Measurements from ENCODE around the gene PDE6G.

DNA sequence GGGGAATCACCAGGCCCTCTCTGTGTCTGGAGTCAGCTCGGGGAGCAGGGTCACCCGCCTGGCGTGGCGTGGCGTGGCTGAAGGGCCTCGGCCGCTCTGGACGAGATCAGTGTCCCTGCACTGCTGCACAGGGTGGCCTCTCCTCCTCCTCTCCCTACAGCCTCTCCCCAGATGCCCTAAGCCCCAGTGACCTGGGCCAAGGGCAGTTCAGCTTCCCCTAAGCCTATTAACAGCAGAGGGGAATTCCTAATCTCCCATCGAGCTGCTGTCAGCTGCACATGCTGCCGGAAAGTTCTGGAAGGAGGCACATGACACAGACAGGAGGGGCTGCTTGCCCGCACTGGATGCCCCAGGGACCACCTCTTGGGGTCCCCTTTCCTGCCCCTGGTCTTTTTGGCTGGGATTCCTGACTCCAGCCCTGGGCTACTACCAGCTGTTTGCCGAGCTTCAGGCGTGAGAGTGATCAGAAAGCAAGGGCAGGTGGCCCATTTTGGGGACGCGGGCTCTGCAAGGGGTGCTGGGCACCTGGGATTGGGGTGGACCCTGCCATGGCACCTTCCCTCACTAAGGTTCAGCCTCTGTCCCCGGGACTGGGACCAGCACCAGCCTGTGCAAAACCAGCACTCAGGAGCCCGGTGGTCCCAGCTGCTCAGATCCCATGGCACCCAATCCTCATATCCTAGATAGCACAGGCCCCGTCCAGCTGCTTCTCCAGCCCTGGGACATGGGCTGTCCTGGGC lies 794 bp downstream of the PDE6G start:
- TF ChIP-seq ZFP3 (CRISPR knock-in tag; IDR thresholded peaks at IDR 0.05) (no peak), ZC3H10 (CRISPR knock-in tag; IDR thresholded peaks at IDR 0.05) (no peak), ZFP30 (CRISPR knock-in tag; IDR thresholded peaks at IDR 0.05) (no peak), ARNTL (CRISPR knock-in tag; IDR thresholded peaks at IDR 0.05; ENCODE audit: borderline replicate concordance, low read depth) (no peak), BACH2 (CRISPR knock-in tag; IDR thresholded peaks at IDR 0.05; ENCODE audit: borderline replicate concordance) (no peak), ZNF565 (CRISPR knock-in tag; conservative IDR thresholded peaks at IDR 0.05; ENCODE audit: low read depth) (no peak), RARB (CRISPR knock-in tag; IDR thresholded peaks at IDR 0.05) (no peak), TCF4 (CRISPR knock-in tag; IDR thresholded peaks at IDR 0.05; ENCODE audit: borderline replicate concordance) (no peak), SNAI2 (CRISPR knock-in tag; IDR thresholded peaks at IDR 0.05) (no peak), TOX (CRISPR knock-in tag; IDR thresholded peaks at IDR 0.05; ENCODE audit: borderline replicate concordance) (no peak), GLIS3 (CRISPR knock-in tag; IDR thresholded peaks at IDR 0.05) (no peak)
- TF ChIP-seq, protein P1, sequence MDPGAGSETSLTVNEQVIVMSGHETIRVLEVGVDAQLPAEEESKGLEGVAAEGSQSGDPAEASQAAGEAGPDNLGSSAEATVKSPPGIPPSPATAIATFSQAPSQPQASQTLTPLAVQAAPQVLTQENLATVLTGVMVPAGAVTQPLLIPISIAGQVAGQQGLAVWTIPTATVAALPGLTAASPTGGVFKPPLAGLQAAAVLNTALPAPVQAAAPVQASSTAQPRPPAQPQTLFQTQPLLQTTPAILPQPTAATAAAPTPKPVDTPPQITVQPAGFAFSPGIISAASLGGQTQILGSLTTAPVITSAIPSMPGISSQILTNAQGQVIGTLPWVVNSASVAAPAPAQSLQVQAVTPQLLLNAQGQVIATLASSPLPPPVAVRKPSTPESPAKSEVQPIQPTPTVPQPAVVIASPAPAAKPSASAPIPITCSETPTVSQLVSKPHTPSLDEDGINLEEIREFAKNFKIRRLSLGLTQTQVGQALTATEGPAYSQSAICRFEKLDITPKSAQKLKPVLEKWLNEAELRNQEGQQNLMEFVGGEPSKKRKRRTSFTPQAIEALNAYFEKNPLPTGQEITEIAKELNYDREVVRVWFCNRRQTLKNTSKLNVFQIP (CRISPR knock-in tag; IDR thresholded peaks at IDR 0.05; ENCODE audit: borderline replicate concordance, low read depth) = no peak
- TF ChIP-seq, protein P2, sequence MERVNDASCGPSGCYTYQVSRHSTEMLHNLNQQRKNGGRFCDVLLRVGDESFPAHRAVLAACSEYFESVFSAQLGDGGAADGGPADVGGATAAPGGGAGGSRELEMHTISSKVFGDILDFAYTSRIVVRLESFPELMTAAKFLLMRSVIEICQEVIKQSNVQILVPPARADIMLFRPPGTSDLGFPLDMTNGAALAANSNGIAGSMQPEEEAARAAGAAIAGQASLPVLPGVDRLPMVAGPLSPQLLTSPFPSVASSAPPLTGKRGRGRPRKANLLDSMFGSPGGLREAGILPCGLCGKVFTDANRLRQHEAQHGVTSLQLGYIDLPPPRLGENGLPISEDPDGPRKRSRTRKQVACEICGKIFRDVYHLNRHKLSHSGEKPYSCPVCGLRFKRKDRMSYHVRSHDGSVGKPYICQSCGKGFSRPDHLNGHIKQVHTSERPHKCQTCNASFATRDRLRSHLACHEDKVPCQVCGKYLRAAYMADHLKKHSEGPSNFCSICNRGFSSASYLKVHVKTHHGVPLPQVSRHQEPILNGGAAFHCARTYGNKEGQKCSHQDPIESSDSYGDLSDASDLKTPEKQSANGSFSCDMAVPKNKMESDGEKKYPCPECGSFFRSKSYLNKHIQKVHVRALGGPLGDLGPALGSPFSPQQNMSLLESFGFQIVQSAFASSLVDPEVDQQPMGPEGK (CRISPR knock-in tag; IDR thresholded peaks at IDR 0.05; ENCODE audit: borderline replicate concordance) = no peak
- TF ChIP-seq, protein P3, sequence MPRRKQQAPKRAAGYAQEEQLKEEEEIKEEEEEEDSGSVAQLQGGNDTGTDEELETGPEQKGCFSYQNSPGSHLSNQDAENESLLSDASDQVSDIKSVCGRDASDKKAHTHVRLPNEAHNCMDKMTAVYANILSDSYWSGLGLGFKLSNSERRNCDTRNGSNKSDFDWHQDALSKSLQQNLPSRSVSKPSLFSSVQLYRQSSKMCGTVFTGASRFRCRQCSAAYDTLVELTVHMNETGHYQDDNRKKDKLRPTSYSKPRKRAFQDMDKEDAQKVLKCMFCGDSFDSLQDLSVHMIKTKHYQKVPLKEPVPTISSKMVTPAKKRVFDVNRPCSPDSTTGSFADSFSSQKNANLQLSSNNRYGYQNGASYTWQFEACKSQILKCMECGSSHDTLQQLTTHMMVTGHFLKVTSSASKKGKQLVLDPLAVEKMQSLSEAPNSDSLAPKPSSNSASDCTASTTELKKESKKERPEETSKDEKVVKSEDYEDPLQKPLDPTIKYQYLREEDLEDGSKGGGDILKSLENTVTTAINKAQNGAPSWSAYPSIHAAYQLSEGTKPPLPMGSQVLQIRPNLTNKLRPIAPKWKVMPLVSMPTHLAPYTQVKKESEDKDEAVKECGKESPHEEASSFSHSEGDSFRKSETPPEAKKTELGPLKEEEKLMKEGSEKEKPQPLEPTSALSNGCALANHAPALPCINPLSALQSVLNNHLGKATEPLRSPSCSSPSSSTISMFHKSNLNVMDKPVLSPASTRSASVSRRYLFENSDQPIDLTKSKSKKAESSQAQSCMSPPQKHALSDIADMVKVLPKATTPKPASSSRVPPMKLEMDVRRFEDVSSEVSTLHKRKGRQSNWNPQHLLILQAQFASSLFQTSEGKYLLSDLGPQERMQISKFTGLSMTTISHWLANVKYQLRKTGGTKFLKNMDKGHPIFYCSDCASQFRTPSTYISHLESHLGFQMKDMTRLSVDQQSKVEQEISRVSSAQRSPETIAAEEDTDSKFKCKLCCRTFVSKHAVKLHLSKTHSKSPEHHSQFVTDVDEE (CRISPR knock-in tag; IDR thresholded peaks at IDR 0.05) = no peak
